IPS-18a (cell line): Measurements from ENCODE around the gene BFSP1.

ENCODE experiments used
- H3K27ac ChIP-seq: one replicate; pipeline ENCODE4 v1.5.1; 2013; ENCODE audit warnings: low read length
- H3K27me3 ChIP-seq: one replicate; pipeline ENCODE4 v1.6.1; 2013; ENCODE audit warnings: mild to moderate bottlenecking, low read length; ENCODE audit not compliant: control insufficient read depth, insufficient read depth
- H3K36me3 ChIP-seq: one replicate; pipeline ENCODE4 v1.6.1; 2013; ENCODE audit warnings: low read depth, low read length; ENCODE audit not compliant: control insufficient read depth
- H3K4me1 ChIP-seq: one replicate; pipeline ENCODE4 v1.6.1; 2013; ENCODE audit warnings: low read depth, low read length; ENCODE audit not compliant: control insufficient read depth
- H3K4me3 ChIP-seq: one replicate; pipeline ENCODE4 v1.5.1; 2013; ENCODE audit warnings: low read length
- H3K9ac ChIP-seq: one replicate; pipeline ENCODE4 v1.6.1; 2013; ENCODE audit warnings: mild to moderate bottlenecking, low read length, moderate library complexity
- H3K9me3 ChIP-seq: one replicate; pipeline ENCODE4 v1.6.1; 2013; ENCODE audit warnings: low read depth, low read length; ENCODE audit not compliant: control insufficient read depth

The BFSP1 gene

DNA sequence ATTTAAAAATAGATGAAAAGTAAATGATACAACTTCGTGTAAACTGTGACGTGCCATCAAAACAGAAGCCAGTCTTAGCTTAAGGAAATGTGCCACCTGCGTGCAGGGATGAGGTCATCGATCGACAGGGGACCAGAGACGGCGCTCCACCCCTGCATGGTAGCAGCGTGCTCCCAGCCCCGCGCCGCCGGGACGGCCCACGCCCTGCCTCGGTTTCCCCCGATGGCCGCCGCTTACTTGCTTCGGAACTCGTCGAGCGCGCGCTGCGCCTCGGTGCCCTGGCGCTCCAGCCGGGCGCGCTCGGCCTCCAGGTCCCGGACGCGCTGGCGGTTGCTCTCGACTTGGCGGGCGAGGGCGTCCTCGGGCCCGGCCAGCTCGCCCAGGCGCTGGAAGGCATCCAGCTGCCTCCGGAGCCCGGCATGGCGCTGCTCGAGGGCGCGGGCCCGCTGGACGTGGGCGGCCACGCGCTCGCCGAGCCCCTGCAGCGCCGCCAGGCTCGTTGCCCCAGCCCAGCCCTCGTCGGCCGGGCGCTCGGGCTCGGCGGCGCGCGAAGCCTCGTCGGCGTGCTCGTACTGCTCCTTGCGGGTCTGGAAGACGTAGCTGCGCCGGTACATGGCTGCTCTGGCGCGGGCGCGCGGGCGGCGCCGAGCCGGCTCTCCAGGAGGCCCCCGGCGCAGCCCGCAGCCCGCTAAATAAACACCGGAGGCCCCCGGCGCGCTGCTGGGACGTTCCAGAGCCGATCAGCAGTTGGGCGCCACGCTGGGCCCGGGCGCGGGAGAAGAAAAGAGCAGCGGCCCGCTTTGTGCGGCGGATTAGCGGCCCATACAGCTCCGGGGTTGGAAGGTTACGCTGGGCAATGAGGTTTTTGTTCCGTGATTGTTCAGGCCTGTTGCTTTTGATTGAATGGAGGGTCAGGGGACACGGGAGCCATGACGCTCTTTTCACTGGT lies at the start of gene BFSP1:
TSS of gene BFSP1 (minus strand) at position 664 of the 949 bp plus-strand sequence. CDS start at position 614, 50 bp downstream.
- peaks cover 13% of the 10 kb centered on the region for H3K27me3 ChIP-seq
- peak within 1 kb of the TSS; percentile 68 for H3K4me3 ChIP-seq
- no peaks in the 10 kb centered on the region for H3K36me3 ChIP-seq
- H3K27ac ChIP-seq = no peak within 1 kb of the TSS
- peak within 1 kb of the TSS; percentile 73 for H3K9ac ChIP-seq
- no peaks in the 10 kb centered on the region for H3K9me3 ChIP-seq
- H3K4me1 ChIP-seq = peaks cover 24% of the 10 kb centered on the region

DNA sequence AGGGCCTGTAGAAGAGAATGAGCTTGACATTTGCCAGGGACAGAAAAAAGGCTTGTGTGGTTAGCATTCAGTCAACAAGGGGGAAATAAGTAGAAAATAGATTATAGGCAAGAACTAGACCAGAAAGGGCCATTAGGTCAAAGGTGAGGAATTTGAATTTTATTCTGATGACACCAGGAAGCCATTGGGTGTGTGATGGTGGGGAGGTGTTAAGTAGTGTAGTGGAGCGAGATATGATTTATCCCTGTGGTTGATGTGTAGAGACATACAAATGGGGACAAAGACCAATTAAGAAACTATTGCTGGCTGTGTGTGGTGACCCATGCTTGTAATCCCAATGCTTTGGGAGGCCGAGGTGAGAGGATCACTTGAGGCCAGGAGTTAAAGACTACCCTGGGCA lies 49.7 kb upstream of the BFSP1 start:
- no peaks in the 10 kb centered on the region for H3K9me3 ChIP-seq
- no peak overlapping the region for H3K9ac ChIP-seq
- no peaks in the 10 kb centered on the region for H3K4me1 ChIP-seq
- no peak overlapping the region for H3K27ac ChIP-seq
- no peak overlapping the region for H3K4me3 ChIP-seq
- no peaks in the 10 kb centered on the region for H3K36me3 ChIP-seq
- H3K27me3 ChIP-seq = no peaks in the 10 kb centered on the region

DNA sequence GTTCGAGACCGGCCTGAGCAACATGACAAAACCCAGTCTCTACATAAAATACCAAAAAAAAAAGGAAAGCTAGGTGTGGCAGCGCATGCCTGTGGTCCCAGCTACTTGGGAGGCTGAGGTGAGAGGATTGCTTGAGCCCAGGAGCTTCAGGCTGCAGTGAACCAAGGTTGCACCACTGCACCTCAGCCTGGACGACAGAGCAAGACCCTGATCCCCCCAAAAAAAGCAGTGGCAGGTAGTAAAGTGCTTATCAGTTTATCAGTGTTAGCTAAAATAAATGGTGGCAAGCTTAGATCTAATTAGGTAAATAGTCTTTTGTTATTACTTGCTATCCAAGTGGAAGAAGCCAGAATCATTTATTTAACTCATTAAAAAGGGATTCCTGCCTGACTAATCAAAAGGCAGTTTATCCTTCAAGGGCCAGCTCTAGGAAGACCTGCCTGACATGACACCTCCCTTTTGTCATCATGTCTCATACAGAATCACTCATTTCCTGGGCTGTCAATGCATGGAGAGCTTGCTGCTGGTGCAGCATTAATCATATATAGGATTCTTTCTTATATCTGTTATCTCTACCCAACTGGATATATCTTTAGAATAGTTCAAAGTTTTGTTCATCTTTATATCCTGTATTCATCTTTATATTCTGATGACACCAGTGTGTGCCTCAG lies 48.3 kb upstream of the BFSP1 start:
- H3K27ac ChIP-seq = no peak overlapping the region
- H3K9ac ChIP-seq = no peak overlapping the region

DNA sequence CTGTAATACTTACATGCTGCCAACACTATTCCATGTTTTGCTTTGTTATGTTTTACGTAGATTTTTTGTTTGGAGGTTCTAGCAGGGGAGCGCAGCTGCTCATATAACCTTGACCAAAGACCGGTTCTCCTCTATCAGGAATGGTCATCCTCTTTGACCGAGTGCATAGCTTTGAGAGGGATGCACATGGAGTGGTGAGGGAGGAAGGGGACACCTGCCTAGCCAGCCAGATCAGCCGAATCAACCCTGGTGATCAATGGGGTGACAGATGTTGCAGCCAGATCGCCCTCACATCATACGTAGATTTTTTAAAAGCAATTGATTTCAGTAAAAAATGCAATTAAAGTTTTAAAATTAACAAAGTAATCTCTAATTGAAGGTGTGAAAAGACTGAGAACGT lies 45.0 kb upstream of the BFSP1 start:
- Histone ChIP-seq H3K36me3 (no peaks in the 10 kb centered on the region), H3K4me1 (peaks cover 31% of the 10 kb centered on the region), H3K27ac (no peak overlapping the region), H3K27me3 (no peaks in the 10 kb centered on the region), H3K9ac (no peak overlapping the region), H3K4me3 (no peak overlapping the region), H3K9me3 (no peaks in the 10 kb centered on the region)

More for the DNA sequence above, 48.3 kb upstream of the BFSP1 start:
- H3K36me3 ChIP-seq = no peaks in the 10 kb centered on the region
- H3K9me3 ChIP-seq = no peaks in the 10 kb centered on the region
- H3K27me3 ChIP-seq = no peaks in the 10 kb centered on the region
- peaks cover 6% of the 10 kb centered on the region for H3K4me1 ChIP-seq
- no peak overlapping the region for H3K4me3 ChIP-seq

DNA sequence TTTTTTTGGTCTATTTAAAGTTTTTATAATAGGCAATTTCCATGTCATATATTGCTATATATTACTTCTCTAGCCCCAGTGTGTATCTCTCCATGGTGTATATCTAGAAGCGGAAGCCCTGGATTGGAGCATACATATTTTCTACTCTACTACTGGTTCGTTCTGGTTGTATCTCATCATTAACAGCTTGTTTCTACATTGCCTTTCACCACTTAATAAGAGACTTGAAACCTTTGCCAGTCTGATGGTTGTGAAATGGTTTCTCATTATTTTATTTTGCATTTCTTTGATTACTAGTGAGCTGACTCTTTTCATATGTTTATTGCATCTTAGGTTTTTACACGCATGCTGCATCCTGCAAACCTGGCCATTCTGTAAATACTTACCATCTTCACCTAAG lies 42.3 kb upstream of the BFSP1 start:
- Histone ChIP-seq H3K36me3 (no peaks in the 10 kb centered on the region), H3K9ac (no peak overlapping the region), H3K27ac (no peak overlapping the region), H3K27me3 (no peaks in the 10 kb centered on the region), H3K9me3 (no peaks in the 10 kb centered on the region), H3K4me3 (peak overlapping the region; percentile 66), H3K4me1 (peaks cover 35% of the 10 kb centered on the region)

DNA sequence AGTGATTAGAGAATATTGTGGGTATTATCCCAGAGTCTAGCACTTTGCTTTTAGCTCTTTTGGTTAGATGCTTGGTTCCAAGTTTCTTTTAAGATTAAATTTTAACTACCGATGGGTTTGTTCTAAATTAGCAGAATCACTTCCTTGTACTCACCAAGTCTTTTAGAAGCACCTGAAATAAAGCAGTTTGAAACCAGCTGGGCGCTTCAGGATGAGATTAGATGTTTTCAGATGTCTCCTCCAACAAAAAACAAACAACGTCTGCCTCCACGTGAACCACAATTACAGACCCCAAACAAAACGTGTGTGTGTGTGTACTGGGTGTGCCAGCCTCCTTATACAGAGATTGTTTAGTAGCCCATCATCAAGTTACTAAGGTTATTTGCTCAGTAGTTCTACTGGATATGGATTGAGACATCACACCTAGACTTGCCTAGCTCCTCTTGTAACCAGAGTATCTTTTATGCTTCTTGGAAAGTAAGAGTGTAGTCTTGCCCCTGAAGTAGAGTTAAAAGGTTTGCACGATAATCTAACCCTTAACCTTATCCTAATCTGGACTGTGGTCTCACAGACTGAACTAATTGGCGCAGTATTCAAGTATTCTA lies 41.0 kb upstream of the BFSP1 start:
- Histone ChIP-seq H3K27me3 (no peaks in the 10 kb centered on the region), H3K9ac (peak overlapping the region; percentile 25), H3K4me1 (peaks cover 42% of the 10 kb centered on the region), H3K27ac (no peak overlapping the region), H3K36me3 (no peaks in the 10 kb centered on the region), H3K4me3 (peak overlapping the region; percentile 66), H3K9me3 (no peaks in the 10 kb centered on the region)

DNA sequence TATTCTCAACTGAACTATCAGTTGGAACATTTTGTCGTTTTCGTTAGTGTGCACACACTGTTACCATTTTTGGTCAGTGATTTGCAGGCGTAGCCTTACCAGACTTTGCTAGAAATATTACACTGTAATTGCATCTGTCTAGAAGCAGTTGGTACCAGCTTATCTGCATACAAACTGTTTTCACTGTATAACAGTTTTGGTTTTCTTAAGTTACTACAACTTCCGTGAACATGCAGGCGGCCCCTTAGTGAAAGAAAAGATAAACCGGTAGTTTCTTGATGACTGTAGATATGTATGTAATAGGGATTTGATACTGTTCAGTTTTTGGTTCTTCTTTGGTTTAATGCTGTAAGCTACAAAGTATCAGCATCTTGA lies 40.0 kb upstream of the BFSP1 start:
- H3K9me3 ChIP-seq = no peaks in the 10 kb centered on the region
- peak overlapping the region; percentile 66 for H3K4me3 ChIP-seq
- H3K36me3 ChIP-seq = no peaks in the 10 kb centered on the region
- H3K4me1 ChIP-seq = peaks cover 42% of the 10 kb centered on the region
- H3K9ac ChIP-seq = peak overlapping the region; percentile 79
- no peak overlapping the region for H3K27ac ChIP-seq
- no peaks in the 10 kb centered on the region for H3K27me3 ChIP-seq

DNA sequence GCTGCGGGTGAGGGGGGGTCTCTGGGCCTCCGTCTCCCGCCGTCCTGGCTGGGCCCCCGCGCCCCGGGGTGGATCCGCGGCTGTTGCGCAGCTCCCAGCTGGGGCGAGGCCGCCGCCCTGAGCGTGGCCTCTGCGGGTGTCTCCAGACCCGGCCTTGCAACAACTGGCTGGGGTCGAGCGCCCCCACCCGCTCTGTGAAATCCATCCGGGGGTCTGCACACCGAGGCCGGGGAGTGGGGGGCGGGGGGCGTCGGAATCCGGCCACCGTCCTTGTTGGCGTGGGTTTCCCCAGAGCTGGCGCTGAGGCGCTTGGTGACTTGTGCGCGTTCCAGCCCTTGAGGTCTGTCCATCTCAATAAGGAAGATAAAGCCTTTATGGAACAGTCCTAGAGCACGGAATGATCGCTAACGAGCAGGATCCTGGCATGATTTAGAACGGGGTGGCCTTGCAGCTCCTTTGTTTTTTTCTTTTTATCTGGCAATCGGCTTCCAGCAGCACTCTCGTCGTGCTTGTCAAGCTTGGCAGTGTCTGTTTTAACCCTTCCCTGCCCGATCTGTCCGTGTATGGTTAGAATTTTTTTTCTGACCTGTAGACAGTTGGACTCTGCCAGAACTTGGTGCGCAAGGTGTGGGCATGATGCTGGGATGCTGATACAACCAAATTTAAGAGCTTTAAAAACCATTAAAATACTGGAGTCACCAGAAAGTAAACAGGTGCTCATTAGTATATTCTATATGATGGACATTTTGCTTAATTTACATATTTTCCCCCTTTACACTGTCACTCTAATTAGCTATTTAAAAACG lies 39.4 kb upstream of the BFSP1 start:
- peak overlapping the region; percentile 66 for H3K4me3 ChIP-seq
- H3K27ac ChIP-seq = no peak overlapping the region
- no peaks in the 10 kb centered on the region for H3K9me3 ChIP-seq
- no peaks in the 10 kb centered on the region for H3K36me3 ChIP-seq
- H3K27me3 ChIP-seq = no peaks in the 10 kb centered on the region
- peaks cover 42% of the 10 kb centered on the region for H3K4me1 ChIP-seq
- H3K9ac ChIP-seq = peak overlapping the region; percentile 79

DNA sequence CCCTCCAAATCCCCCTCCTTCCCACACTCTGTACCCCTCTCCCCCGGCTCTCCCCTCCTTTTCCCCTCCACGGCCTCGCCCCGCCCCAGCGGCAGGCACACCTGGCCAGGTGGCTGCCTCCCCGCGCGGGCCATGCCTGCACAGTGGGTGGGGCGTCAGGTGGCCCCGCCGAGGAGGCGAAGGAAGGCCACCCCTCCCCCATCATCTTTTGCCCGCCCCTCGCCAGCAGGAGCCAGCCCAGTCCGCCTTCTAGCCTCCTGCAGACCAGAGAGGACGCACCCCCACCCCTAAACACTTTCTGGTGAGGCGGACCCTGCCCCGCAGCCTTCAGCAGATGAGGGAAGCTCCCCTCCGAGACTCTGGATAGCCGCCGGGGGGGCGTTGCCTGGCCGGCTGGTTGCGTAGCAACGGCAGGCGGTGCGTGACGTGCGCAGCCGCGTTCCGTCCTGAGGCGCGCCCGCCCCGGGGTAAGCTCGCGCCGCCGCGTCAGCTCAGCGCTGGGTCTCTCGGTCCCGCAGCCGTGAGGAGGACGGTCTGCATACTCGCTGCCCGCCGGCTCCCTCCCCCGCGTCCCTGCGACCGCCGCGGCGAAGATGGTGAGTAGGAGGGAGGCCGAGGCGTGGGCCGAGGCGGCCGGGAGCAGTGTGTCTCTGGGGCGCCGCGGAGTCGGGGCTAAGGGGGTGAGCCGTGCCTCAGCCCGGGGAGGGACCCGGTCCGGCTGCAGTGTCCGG lies 38.6 kb upstream of the BFSP1 start, which contains the start of gene DSTN:
TSS of gene DSTN (plus strand) at position 460 of the 731 bp plus-strand sequence. CDS start at position 594, 134 bp downstream.
- peaks cover 36% of the 10 kb centered on the region for H3K4me1 ChIP-seq
- H3K9me3 ChIP-seq = no peaks in the 10 kb centered on the region
- H3K27ac ChIP-seq = peak within 1 kb of the TSS; percentile 90
- peak within 1 kb of the TSS; percentile 82 for H3K4me3 ChIP-seq
- H3K9ac ChIP-seq = peak within 1 kb of the TSS; percentile 90
- no peaks in the 10 kb centered on the region for H3K36me3 ChIP-seq
- H3K27me3 ChIP-seq = no peaks in the 10 kb centered on the region

DNA sequence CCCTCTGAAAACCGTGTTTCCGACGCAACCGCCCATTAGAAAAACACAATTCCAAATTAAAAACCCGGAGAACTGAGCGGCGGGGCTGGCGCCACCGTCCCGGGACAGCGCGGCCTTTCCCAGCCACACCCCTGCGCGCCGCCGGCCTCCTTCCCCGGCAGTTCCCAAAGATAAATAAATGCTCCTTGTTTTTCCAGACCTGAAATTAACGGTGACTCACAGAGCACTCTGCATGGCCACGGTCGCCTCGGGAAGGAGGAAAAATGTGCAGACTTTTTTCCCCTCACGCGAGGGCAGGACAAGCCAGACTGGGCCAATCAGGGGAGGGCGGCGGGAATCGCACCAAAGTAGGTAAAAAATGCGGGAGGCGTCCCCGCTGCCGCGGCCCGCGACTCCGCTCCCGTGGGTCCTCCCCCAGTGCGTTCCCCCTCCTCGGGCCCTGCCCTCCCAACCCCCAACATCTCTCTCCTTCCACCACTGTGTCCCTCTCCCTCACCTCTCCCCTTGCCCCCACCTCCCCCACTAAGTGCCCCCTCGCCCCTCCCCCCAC lies 37.9 kb upstream of the BFSP1 start:
- H3K36me3 ChIP-seq = no peaks in the 10 kb centered on the region
- H3K9ac ChIP-seq = peak overlapping the region; percentile 90
- H3K27me3 ChIP-seq = no peaks in the 10 kb centered on the region
- H3K4me1 ChIP-seq = peaks cover 36% of the 10 kb centered on the region
- H3K27ac ChIP-seq = peak overlapping the region; percentile 90
- no peaks in the 10 kb centered on the region for H3K9me3 ChIP-seq
- H3K4me3 ChIP-seq = peak overlapping the region; percentile 82
